NCI-H82 treated with DMSO at 0.1 percent for 48 hours (cell line): ENCODE measurements around the gene F11.
"Not testable (repeated sequence)": the region's sequence is repeated elsewhere in the genome, so short reads cannot be mapped to it uniquely, and the experiment has no call there.

Experiments used
- DNase-seq: peaks from one replicate; lab custom pipeline; 2025; ENCODE audit not compliant: unreplicated experiment; lab: John Stamatoyannopoulos, UW

Gene F11

GRCh38 chr4:186265683-186266652, at the start of gene F11:
Gene F11 (plus strand): TSS chr4:186266189. CDS start chr4:186267137, 948 bp downstream.
- no peak for DNase-seq

GRCh38 chr4:186216465-186217024, 49.4 kb upstream of the F11 start:
- peak; percentile 81 for DNase-seq

- DNase-seq: no peak
These were observed 48.2 kb upstream of the F11 start for GRCh38 chr4:186217733-186218293.

GRCh38 chr4:186221624-186222023, 44.4 kb upstream of the F11 start:
- DNase-seq: no peak

GRCh38 chr4:186225848-186226247, 40.1 kb upstream of the F11 start:
- DNase-seq: no peak

GRCh38 chr4:186226521-186227189, 39.3 kb upstream of the F11 start:
- no peak for DNase-seq

GRCh38 chr4:186227221-186227620, 38.8 kb upstream of the F11 start, which contains the start of gene KLKB1:
Gene KLKB1 (plus strand): TSS chr4:186227507. CDS start chr4:186228196, 689 bp downstream.
- DNase-seq: no peak

- DNase-seq: no peak
These were observed 38.1 kb upstream of the F11 start for GRCh38 chr4:186227744-186228513.

GRCh38 chr4:186228514-186228894, 37.5 kb upstream of the F11 start:
- no peak for DNase-seq

- DNase-seq: no peak
These were observed 31.6 kb upstream of the F11 start for GRCh38 chr4:186234367-186234766.

- no peak for DNase-seq
These were observed 29.9 kb upstream of the F11 start for GRCh38 chr4:186236126-186236525.

- no peak for DNase-seq
These were observed 25.5 kb upstream of the F11 start for GRCh38 chr4:186240452-186240847.

- DNase-seq: no peak
These were observed 25.0 kb upstream of the F11 start for GRCh38 chr4:186240848-186241491.

- DNase-seq: no peak
These were observed 24.4 kb upstream of the F11 start for GRCh38 chr4:186241616-186242015.

- not testable (repeated sequence) for DNase-seq
These were observed 24.0 kb upstream of the F11 start for GRCh38 chr4:186242031-186242430.

GRCh38 chr4:186243331-186243730, 22.7 kb upstream of the F11 start:
- no peak for DNase-seq

GRCh38 chr4:186244835-186245234, 21.2 kb upstream of the F11 start:
- DNase-seq: no peak

GRCh38 chr4:186247062-186247752, 18.8 kb upstream of the F11 start:
- not testable (repeated sequence) for DNase-seq

- no peak for DNase-seq
These were observed 17.3 kb upstream of the F11 start for GRCh38 chr4:186248643-186249042.
